Natural killer cell treated with Interleukin-12 subunit alpha and Interleukin-12 subunit beta and Interleukin-15 and Interleukin-18, amount 100 ng/mL, for 72 hours (primary cell): ENCODE measurements around the gene RANBP1. TPM values are rescaled to one million over a fixed set of nuclear protein-coding genes. Genes with fewer than 3 reads are reported as not detected.

Experiments
- ATAC-seq, 2 donors: fragments of 150-1000 bp; cut with Tn5 transposase in 1 of 2; sonication (Bioruptor Pico), chemical (Tn5 transposase) in 1 of 2; 2 replicates each; pipeline ENCODE4 v1.10.0; 2021
- DNase-seq: peaks from one replicate; pipeline ENCODE4 v3.0.0; 2022; ENCODE audit warnings: low spot score
- H3K27ac Mint-ChIP-seq, 2 donors: 1 replicate in 1 of 2; 2 replicates in 1 of 2; pipeline ENCODE4 v1.8.0; 2022; ENCODE audit warnings: mixed read lengths in 2 of 2, mild to moderate bottlenecking in 1 of 2, moderate library complexity in 1 of 2
- H3K27me3 Mint-ChIP-seq, 2 donors: 1 replicate in 1 of 2; 2 replicates in 1 of 2; pipeline ENCODE4 v1.8.0; 2022; ENCODE audit warnings: mixed read lengths in 2 of 2
- H3K36me3 Mint-ChIP-seq: one replicate; pipeline ENCODE4 v1.8.0; 2022; ENCODE audit warnings: mixed read lengths
- H3K4me1 Mint-ChIP-seq, 2 donors: 1 replicate in 1 of 2; 2 replicates in 1 of 2; pipeline ENCODE4 v1.8.0; 2022; ENCODE audit warnings: low read depth in 2 of 2, mixed read lengths in 2 of 2, mild to moderate bottlenecking in 1 of 2
- H3K4me3 Mint-ChIP-seq: one replicate; pipeline ENCODE4 v1.8.0; 2022; ENCODE audit warnings: mixed read lengths
- H3K9me3 Mint-ChIP-seq: 2 replicates; pipeline ENCODE4 v1.8.0; 2022; ENCODE audit warnings: mixed read lengths
- total RNA-seq, 2 donors: library from RNA; stranded (reverse); gene quantifications; one replicate each; pipeline ENCODE4 v1.2.3, GENCODE V29; 2022

RANBP1 gene
- total RNA-seq, 2 donors from 2014 or later, result 236 to 499 TPM

- no peak for ATAC-seq
- H3K4me3 Mint-ChIP-seq, result no peak overlapping the region
- H3K9me3 Mint-ChIP-seq, result no peaks in the 10 kb centered on the region
- DNase-seq, result no peak
- H3K27me3 Mint-ChIP-seq, result no peaks in the 10 kb centered on the region
- H3K4me1 Mint-ChIP-seq, result peaks cover 0 to 21% of the 10 kb centered on the region in 2 donors
- no peaks in the 10 kb centered on the region for H3K36me3 Mint-ChIP-seq
- no peak overlapping the region for H3K27ac Mint-ChIP-seq
Measured at GRCh38 chr22:20137671-20138416, 21.9 kb downstream of the RANBP1 start.

GRCh38 chr22:20138417-20138738, 22.5 kb downstream of the RANBP1 start:
- no peak overlapping the region for H3K27ac Mint-ChIP-seq

GRCh38 chr22:20138868-20139267, 23.0 kb downstream of the RANBP1 start:
- no peaks in the 10 kb centered on the region for H3K9me3 Mint-ChIP-seq

More at GRCh38 chr22:20138417-20138738, 22.5 kb downstream of the RANBP1 start:
- H3K27me3 Mint-ChIP-seq, result no peaks in the 10 kb centered on the region
- DNase-seq, result no peak
- no peaks in the 10 kb centered on the region for H3K36me3 Mint-ChIP-seq
- no peaks in the 10 kb centered on the region for H3K9me3 Mint-ChIP-seq
- H3K4me1 Mint-ChIP-seq, result peaks cover 0 to 18% of the 10 kb centered on the region in 2 donors
- no peak for ATAC-seq
- no peak overlapping the region for H3K4me3 Mint-ChIP-seq

GRCh38 chr22:20139391-20140106, 23.6 kb downstream of the RANBP1 start:
- Mint-ChIP-seq H3K27me3 (no peaks in the 10 kb centered on the region), H3K4me3 (no peak overlapping the region), H3K9me3 (no peaks in the 10 kb centered on the region), H3K36me3 (no peaks in the 10 kb centered on the region), H3K27ac (no peak overlapping the region), H3K4me1 (peaks cover 0 to 18% of the 10 kb centered on the region in 2 donors)
- no peak for ATAC-seq
- no peak for DNase-seq

More at GRCh38 chr22:20138868-20139267, 23.0 kb downstream of the RANBP1 start:
- Mint-ChIP-seq H3K4me1 (peaks cover 0 to 18% of the 10 kb centered on the region in 2 donors), H3K27me3 (no peaks in the 10 kb centered on the region), H3K4me3 (no peak overlapping the region), H3K36me3 (no peaks in the 10 kb centered on the region), H3K27ac (no peak overlapping the region)
- DNase-seq (no peak), ATAC-seq (no peak)

GRCh38 chr22:20140107-20140445, 24.2 kb downstream of the RANBP1 start:
- H3K4me3 Mint-ChIP-seq, result no peak overlapping the region
- ATAC-seq, result no peak
- no peaks in the 10 kb centered on the region for H3K9me3 Mint-ChIP-seq
- H3K27me3 Mint-ChIP-seq, result no peaks in the 10 kb centered on the region
- peaks cover 0 to 18% of the 10 kb centered on the region in 2 donors for H3K4me1 Mint-ChIP-seq
- H3K36me3 Mint-ChIP-seq, result no peaks in the 10 kb centered on the region
- no peak for DNase-seq
- no peak overlapping the region for H3K27ac Mint-ChIP-seq

DNA sequence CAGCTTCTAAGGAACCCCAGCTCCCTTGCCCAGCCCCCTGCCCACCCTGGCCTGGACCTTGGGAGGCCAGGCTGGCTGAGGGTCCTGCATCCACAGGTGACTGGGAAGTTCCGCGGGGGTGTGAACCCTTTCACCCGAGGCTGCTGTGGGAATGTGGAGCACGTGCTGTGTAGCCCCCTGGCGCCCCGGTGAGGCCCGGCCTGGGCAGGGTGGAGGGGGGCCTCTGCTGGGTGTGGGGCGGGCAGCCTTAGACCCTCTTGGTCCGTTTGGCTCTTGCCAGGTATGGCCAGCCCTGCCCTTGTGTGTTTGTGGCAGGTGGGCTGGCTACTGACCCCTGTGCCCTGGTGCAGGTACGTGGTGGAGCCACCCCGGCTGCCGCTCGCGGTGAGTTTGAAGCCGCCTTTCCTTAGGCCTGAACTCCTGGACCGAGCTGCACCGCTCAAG, 24.6 kb downstream of the RANBP1 start:
- DNase-seq, result no peak
- no peak for ATAC-seq
- no peaks in the 10 kb centered on the region for H3K27me3 Mint-ChIP-seq
- H3K9me3 Mint-ChIP-seq, result no peaks in the 10 kb centered on the region
- H3K27ac Mint-ChIP-seq, result no peak overlapping the region
- no peak overlapping the region for H3K4me3 Mint-ChIP-seq
- H3K4me1 Mint-ChIP-seq, result peaks cover 0 to 18% of the 10 kb centered on the region in 2 donors
- no peaks in the 10 kb centered on the region for H3K36me3 Mint-ChIP-seq

- Mint-ChIP-seq H3K27ac (no peak overlapping the region), H3K4me3 (no peak overlapping the region), H3K27me3 (no peaks in the 10 kb centered on the region), H3K36me3 (no peaks in the 10 kb centered on the region), H3K4me1 (peaks cover 0 to 15% of the 10 kb centered on the region in 2 donors), H3K9me3 (no peaks in the 10 kb centered on the region)
- ATAC-seq, result no peak
- no peak for DNase-seq
Measured at GRCh38 chr22:20141186-20142077, 25.5 kb downstream of the RANBP1 start.

GRCh38 chr22:20142711-20143621, 27.1 kb downstream of the RANBP1 start:
- DNase-seq (no peak), ATAC-seq (no peak)
- H3K27me3 Mint-ChIP-seq, result no peaks in the 10 kb centered on the region
- no peaks in the 10 kb centered on the region for H3K9me3 Mint-ChIP-seq
- peaks cover 0 to 9% of the 10 kb centered on the region in 2 donors for H3K4me1 Mint-ChIP-seq
- H3K36me3 Mint-ChIP-seq, result no peaks in the 10 kb centered on the region
- H3K27ac Mint-ChIP-seq, result no peak overlapping the region
- no peak overlapping the region for H3K4me3 Mint-ChIP-seq

DNA sequence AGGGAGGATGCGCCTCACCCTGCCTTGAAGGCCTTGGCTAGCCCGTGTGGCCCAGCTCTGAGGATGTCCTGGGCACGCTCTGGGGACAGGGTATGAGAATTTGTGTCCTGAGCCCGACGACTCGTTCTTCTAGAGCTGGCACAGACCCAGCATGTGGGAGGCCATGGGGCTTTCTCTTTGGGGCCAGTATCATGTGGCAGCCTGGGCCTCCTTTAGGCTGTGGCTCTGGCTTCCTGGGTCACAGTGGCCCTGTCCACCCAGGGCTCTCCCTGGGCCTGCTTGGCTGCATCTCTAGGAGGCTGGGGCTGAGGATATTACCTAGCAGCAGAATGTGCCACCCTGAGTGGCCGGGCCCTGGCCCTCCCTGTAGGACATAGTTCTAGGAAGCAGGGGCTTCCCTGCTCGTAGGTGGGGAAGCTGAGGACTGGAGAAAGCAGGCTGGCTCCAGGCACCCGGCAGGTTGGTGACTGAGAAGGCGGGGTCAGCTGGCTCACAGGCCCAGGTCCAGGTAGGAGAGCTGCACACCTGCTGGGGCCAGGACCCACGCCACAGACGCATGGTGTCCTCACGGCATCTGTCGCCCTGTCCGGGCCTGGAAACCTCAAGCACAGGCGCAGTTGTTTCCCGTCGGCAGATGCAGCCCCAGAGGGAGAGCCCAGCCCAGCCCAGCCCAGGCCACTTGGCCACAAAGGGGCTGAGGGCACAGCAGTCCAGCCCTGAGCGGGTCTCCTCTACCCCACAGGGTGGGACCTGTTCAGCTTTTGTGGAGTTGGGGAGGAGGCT, 28.2 kb downstream of the RANBP1 start:
- H3K9me3 Mint-ChIP-seq, result no peaks in the 10 kb centered on the region
- ATAC-seq (no peak), DNase-seq (no peak)
- no peaks in the 10 kb centered on the region for H3K36me3 Mint-ChIP-seq
- H3K4me1 Mint-ChIP-seq, result peaks cover 0 to 2% of the 10 kb centered on the region in 2 donors
- H3K27ac Mint-ChIP-seq, result no peak overlapping the region
- H3K27me3 Mint-ChIP-seq, result no peaks in the 10 kb centered on the region
- no peak overlapping the region for H3K4me3 Mint-ChIP-seq

- Mint-ChIP-seq H3K9me3 (no peaks in the 10 kb centered on the region), H3K4me1 (no peaks in the 10 kb centered on the region), H3K4me3 (no peak overlapping the region), H3K36me3 (no peaks in the 10 kb centered on the region), H3K27ac (no peak overlapping the region), H3K27me3 (no peaks in the 10 kb centered on the region)
- DNase-seq (no peak), ATAC-seq (no peak)
Measured at GRCh38 chr22:20145206-20145831, 29.4 kb downstream of the RANBP1 start.

DNA sequence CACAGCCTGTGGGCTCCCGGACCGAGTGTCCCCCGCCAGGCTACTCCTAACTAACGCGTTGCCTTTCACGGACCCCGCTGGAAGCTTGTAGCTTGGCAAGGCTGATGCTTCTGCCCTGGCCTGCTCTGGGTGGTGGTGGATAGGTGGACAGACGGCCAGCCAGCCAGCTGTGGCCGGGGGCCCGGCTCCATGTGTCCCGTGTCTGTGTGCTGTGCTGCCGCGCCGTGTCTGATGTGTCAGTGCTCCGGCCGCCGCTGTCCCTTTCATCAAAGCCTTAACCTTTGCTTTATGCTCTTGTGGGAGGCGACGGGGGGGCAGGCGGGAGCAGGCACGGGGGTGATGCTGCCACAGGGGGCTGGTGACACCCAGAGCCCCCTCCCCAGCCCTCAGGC, 29.9 kb downstream of the RANBP1 start:
- H3K27ac Mint-ChIP-seq, result no peak overlapping the region
- H3K9me3 Mint-ChIP-seq, result no peaks in the 10 kb centered on the region
- no peak for ATAC-seq

DNA sequence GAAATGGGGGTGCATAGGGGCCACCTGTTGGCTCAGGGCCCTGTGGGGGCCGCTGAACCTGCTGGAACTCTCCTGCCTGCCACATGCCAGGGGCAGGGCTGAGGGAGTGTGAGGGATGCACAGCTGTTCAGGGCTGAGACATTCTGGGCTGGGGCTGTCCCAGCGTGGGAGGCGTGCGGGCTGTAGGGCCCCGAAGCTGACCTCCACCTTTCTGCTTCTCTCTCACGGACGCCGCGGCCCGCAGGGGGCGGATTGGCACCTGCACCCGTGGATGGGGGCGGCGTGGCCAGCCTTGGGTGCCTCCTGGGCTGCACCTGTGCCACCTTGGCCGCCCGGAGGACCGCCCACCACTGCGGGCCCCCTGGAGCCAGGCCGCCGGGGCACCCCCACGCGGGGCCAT, 30.9 kb downstream of the RANBP1 start:
- no peaks in the 10 kb centered on the region for H3K36me3 Mint-ChIP-seq
- H3K4me1 Mint-ChIP-seq, result no peaks in the 10 kb centered on the region
- no peak overlapping the region for H3K27ac Mint-ChIP-seq
- ATAC-seq (no peak), DNase-seq (no peak)
- H3K27me3 Mint-ChIP-seq, result no peaks in the 10 kb centered on the region
- no peaks in the 10 kb centered on the region for H3K9me3 Mint-ChIP-seq
- H3K4me3 Mint-ChIP-seq, result no peak overlapping the region

More for the DNA sequence above, 29.9 kb downstream of the RANBP1 start:
- H3K4me3 Mint-ChIP-seq, result no peak overlapping the region
- no peaks in the 10 kb centered on the region for H3K36me3 Mint-ChIP-seq
- H3K4me1 Mint-ChIP-seq, result no peaks in the 10 kb centered on the region
- no peak for DNase-seq
- no peaks in the 10 kb centered on the region for H3K27me3 Mint-ChIP-seq
